Bronchial epithelial cell (primary cell): ENCODE results near the gene NADSYN1. TPM values are rescaled to one million over a fixed set of nuclear protein-coding genes. Genes with fewer than 3 reads are reported as not detected.

Experiments used
- DNase-seq: peaks from one replicate; pipeline ENCODE4 v3.0.0-alpha.2; 2010; ENCODE audit warnings: low read depth
- FAIRE-seq: peaks from 2 replicates; lab custom pipeline; 2011; peaks lifted over from hg19 to GRCh38; lab: Jason Lieb, UNC
- H3K27me3 ChIP-seq: 2 replicates; pipeline ENCODE4 v1.5.1; 2011; ENCODE audit warnings: low read length; ENCODE audit not compliant: control insufficient read depth, insufficient read depth
- H3K36me3 ChIP-seq: 2 replicates; pipeline ENCODE4 v1.5.1; 2011; ENCODE audit warnings: low read length; ENCODE audit not compliant: control insufficient read depth, insufficient read depth
- H3K4me3 ChIP-seq: 2 replicates; pipeline ENCODE4 v1.5.1; 2011; ENCODE audit warnings: mild to moderate bottlenecking, low read depth, low read length, control low read depth
- total RNA-seq: library from RNA; depleted of rRNA; stranded (reverse); fragments of >200 nt; gene quantifications from 2 replicates; pipeline ENCODE4 v1.2.1, GENCODE V29; 2014
- TF ChIP-seq, protein P1 (sequence below): IDR thresholded peaks from 2 replicates; pipeline ENCODE4 v1.5.1; 2011; ENCODE audit warnings: mild to moderate bottlenecking, moderate library complexity, low read length, control low read depth, inconsistent platforms; ENCODE audit not compliant: insufficient read depth, severe bottlenecking

The NADSYN1 gene
- total RNA-seq, 1 donor from 2014 or later, result 69.8 TPM

DNA sequence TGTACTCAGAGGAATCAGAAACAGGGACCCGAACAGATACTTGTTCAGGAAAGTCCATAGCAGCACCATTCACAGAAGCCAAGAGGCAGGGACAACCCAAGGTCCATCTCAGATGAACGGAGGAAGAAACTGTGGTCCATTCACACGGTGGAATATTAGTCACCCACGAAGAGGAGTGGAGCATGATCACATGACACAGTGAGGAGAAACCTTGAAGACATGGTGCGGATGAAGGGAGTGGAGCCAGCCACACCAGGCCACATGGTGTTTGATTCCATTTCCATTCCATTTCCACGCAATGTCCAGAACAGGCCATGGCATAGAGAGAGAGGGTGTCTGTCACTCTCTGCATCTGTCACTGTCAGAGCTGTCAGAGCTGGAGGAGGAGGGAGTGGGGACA, 30.7 kb downstream of the NADSYN1 start:
- Histone ChIP-seq H3K27me3 (no peaks in the 10 kb centered on the region), H3K4me3 (no peak overlapping the region), H3K36me3 (peaks cover 41% of the 10 kb centered on the region)
- DNase-seq (no peak), FAIRE-seq (peak; percentile 87)
- TF ChIP-seq, protein P1, sequence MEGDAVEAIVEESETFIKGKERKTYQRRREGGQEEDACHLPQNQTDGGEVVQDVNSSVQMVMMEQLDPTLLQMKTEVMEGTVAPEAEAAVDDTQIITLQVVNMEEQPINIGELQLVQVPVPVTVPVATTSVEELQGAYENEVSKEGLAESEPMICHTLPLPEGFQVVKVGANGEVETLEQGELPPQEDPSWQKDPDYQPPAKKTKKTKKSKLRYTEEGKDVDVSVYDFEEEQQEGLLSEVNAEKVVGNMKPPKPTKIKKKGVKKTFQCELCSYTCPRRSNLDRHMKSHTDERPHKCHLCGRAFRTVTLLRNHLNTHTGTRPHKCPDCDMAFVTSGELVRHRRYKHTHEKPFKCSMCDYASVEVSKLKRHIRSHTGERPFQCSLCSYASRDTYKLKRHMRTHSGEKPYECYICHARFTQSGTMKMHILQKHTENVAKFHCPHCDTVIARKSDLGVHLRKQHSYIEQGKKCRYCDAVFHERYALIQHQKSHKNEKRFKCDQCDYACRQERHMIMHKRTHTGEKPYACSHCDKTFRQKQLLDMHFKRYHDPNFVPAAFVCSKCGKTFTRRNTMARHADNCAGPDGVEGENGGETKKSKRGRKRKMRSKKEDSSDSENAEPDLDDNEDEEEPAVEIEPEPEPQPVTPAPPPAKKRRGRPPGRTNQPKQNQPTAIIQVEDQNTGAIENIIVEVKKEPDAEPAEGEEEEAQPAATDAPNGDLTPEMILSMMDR, result no peak

DNA sequence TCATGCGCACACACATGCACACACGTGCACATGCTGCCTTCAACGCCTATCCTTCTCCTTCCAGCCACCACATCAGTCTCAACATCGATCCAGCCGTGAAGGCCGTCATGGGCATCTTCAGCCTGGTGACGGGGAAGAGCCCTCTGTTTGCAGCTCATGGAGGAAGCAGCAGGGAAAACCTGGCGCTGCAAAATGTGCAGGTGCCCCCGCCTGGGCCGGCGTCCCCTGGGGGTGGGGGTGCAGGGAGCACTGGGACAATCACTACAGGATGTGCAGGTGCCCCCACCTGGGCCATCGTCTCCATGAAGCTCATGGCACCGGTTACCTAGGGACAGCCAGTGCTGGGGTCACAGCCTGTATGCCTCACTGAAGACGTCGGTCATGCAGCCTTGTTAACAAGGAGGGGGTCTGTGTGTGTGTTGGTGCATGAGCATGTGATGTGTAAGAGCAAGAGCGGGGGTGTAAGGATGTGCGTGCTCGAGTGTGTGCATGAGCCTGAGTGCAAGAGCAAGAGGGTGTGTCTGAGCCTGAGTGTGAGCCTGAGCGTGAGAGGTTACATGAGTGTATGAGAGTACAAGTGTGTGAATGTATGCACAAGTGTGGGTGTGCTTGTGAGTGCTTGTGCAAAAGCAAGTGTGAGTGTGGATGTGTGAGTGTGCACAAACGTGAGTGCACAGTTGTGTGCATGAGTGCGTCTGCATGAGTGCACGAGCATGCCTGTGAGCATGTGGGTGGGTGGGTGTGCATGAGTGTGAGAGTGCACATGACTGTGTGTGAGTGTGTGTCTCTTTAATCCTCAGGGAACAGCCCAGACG, 31.5 kb downstream of the NADSYN1 start:
- H3K36me3 ChIP-seq, result peaks cover 38% of the 10 kb centered on the region
- H3K27me3 ChIP-seq, result no peaks in the 10 kb centered on the region
- FAIRE-seq (peak; percentile 94), DNase-seq (no peak)
- TF ChIP-seq, protein P1, result no peak
- no peak overlapping the region for H3K4me3 ChIP-seq

DNA sequence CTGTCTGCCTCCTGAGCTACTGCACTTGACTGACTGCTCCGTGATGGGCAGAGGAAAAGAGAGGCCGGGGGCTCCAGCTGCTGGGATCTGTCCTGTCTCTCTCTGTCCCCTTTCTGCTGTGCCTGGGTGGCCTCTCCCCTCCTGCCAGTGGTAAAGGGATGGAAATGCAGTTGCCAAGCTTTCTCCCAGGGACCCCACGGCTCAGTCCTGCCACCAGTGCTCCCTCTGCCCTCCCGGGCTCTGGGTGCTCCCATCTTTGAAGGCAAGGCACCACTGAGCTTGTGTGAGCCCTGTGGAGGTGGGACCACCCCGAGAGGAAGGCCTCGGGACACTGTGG, 32.0 kb downstream of the NADSYN1 start:
- DNase-seq (no peak), FAIRE-seq (no peak)
- Histone ChIP-seq H3K27me3 (no peaks in the 10 kb centered on the region), H3K4me3 (no peak overlapping the region), H3K36me3 (peaks cover 41% of the 10 kb centered on the region)
- TF ChIP-seq, protein P1, result no peak

DNA sequence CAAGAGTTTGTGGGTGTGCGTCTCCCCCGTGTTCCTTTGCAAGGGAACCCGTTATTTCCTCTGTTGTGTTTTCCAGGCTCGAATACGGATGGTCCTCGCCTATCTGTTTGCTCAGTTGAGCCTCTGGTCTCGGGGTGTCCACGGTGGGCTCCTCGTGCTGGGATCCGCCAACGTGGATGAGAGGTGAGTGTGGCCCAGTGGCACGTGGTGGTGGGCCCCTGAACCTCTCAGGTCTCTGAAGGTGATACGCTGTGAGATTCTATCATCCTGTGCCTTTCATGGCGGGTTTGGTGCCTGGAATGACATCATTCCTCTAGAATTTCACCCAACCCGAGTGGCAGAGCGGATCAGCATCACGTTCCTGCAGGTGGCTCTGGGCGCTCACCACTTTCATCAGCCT, 32.5 kb downstream of the NADSYN1 start:
- no peak overlapping the region for H3K4me3 ChIP-seq
- DNase-seq (no peak), FAIRE-seq (no peak)
- TF ChIP-seq, protein P1, result no peak
- peaks cover 42% of the 10 kb centered on the region for H3K36me3 ChIP-seq
- no peaks in the 10 kb centered on the region for H3K27me3 ChIP-seq

DNA sequence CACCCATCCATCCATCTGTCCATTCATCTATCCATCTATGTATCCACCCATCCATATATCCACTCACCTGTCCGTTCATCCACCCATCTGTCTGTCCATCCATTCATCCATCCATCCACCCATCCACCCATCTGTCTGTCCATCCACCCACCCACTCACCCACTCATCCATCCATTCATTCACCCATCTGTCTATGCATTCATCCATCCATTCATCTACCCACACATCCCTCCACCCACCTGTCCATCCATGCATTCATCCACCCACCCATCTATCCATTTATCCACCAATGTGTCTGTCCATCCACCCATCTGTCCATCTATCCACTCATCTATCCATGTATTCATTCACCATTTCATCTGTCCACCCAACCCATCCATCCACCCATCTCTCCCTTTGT, 33.3 kb downstream of the NADSYN1 start:
- peaks cover 44% of the 10 kb centered on the region for H3K36me3 ChIP-seq
- H3K27me3 ChIP-seq, result no peaks in the 10 kb centered on the region
- TF ChIP-seq, protein P1, result no peak
- DNase-seq (no peak), FAIRE-seq (peak; percentile 47)
- H3K4me3 ChIP-seq, result no peak overlapping the region
